GM19395 (cell line): ENCODE results near the gene TDP1.

Experiments
- ATAC-seq: cut with Tn5 transposase; IDR thresholded peaks from one replicate; pipeline ENCODE4 v1.9.1; 2021; ENCODE audit warnings: mild to moderate bottlenecking, moderate library complexity; ENCODE audit not compliant: unreplicated experiment

TDP1 gene

DNA sequence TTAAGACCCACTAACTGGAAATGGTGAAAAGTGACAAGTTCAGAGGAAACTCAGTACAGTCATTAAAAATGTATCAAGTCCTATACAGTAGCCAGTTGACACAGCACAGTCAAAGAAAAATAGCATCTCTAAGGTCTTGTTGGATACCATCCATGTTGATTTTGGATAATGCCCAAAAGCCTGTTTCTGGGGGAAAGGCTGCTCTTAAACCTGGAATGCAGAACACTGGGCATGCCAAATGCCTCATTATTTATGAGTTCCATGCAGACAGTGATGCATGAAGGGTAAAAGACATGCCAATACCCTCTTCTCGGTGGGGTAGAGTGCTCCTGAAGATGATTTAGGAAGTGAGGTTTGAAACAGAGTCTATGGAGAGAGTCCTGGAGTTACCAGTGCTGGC, 135.7 kb downstream of the TDP1 start:
- no peak for ATAC-seq

DNA sequence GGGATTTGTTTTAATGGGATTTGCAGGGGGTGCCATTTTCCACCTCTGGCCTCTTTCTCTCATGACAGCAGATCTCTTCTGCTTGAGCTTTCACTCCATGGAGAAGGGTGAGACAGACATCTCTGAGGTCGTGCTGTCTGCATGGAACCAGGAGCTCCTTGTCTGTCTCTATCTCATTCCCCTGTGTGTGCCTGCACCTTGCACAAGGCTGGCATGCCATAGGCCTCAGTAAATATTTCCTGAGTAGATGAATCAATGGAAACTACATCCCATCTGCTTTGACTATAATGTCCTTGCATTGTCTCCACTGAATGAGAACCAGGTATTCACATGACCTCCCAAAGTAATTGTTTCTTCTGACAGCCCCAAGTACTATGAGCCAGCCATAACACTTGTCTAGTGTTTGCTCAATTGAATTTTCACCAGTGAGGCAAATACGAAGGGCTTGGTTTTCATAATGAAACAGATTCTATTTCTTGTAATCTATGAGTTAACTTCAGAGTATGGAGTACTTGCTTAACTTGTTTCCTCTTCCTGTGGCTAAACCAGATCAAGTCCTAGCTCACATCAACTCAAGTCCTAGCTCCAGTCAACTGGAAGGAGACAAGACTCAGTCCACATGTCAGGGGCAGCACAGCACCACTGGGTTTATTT, 138.3 kb downstream of the TDP1 start:
- no peak for ATAC-seq
